Stimulated activated CD4-positive, alpha-beta T cell treated with anti-CD3 and anti-CD28 coated beads, Interleukin-15, amount 100 ng/mL, for 48 hours (primary cell): ENCODE data around the gene HDAC10.
"Not testable (repeated sequence)": the region's sequence is repeated elsewhere in the genome, so short reads cannot be mapped to it uniquely, and the experiment has no call there.

Experiments
- DNase-seq, 2 donors: peaks; one replicate each; pipeline ENCODE4 v3.0.0-alpha.2; 2020; ENCODE audit warnings: low read depth in 2 of 2

HDAC10 gene

DNA sequence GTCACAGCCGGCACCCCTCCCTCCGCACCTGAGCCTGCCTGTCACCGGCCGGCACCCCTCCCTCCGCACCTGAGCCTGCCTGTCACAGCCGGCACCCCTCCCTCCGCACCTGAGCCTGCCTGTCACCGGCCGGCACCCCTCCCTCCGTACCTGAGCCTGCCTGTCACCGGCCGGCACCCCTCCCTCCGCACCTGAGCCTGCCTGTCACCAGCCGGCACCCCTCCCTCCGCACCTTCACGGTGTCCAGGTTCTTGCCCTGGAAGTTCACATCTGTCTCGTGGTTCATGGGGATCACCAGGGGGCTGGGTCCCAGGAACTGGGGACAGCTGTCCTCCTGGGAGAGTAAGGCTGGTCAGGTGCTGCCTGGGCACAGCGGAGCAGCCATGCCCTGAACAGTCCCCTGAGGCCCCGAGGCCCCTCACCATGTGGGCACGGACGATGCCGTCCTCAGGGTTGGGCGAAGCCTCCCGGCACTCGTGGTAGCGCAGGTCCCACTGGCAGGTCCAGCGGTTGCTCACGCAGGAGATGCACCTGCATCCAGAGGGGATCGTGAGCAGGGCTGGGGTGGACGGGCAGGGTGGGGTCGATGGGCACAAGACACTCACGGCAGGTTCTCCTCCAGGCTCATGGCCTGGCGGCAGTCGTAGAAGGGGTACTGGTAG lies 34.6 kb upstream of the HDAC10 start:
- DNase-seq = no peak

DNA sequence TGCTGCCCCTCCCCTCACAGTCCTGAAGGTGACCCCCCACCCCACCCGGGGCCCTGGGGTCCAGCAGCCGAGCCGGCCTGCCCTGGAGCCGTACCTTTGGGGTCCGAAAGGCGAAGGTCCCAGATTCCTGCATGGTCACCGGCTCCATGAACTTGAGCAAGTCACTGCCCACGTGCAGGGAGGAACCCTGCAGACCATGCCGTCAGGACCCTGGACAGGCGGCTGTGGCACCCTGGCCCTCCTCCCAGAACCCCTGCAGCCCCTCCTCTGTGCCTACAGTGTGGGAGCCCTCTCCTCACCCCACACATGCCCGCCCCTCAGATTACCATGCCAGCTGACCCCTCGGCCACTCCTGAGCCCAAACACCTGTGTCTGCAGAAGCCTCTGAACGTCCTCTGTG lies 33.4 kb upstream of the HDAC10 start:
- DNase-seq = no peak

DNA sequence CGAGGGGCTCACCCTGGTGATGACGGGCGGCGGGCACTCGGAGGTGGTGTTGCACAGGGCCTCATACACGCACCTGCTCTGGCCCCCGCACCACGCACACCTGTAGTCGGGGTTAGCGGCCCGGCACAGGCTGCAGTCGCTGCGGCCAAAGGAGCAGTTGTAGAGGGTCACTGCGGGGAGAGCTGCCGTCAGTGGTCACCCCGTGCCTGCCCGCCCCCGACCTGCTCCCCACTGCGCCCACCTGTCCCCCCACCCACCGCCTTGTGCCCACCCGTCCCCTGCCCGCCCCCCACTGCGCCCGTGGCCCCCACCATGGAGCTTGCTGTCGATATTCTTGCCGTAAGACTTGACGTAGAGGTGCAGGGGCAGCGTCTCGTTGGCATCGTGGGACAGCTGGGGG lies 32.8 kb upstream of the HDAC10 start:
- DNase-seq = no peak

DNA sequence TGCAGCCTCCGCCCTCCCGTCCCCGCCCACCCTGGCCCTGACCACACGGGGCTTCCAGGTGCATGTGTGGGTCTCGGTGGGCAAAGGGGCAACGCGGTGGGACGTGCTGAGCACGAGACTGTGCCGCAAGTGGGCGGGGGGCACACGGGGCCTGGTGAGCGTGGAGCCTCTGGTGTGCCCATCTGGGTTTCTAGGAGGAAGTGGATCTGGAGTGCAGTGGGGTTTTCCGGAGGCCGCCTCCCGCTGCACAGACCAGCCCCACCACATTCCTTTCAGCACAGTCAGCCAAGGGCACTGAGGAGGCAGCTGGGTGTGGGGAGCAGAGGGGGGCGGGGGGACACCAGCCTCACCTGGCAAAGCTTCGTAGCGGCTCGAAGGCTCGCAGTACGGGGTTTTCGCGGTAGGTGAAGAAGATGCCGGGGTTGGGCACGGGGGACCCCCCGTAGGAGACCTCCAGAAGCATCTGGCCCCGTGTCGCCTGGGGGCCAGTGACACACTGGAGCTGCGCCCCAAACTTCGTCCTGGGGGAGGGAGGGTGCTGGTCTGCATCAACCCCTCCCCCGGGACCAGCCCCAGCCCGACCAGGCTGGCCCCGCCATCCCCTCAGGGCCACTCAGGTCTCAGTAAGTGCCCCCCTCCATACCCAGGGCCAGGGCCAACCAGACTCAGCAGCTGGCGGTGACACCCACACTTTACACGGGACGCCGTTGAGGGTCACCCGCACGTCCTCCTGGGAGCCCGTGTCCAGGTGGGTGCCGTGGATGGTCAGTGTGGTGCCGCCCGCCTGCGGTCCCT lies 31.5 kb upstream of the HDAC10 start:
- DNase-seq = no peak

DNA sequence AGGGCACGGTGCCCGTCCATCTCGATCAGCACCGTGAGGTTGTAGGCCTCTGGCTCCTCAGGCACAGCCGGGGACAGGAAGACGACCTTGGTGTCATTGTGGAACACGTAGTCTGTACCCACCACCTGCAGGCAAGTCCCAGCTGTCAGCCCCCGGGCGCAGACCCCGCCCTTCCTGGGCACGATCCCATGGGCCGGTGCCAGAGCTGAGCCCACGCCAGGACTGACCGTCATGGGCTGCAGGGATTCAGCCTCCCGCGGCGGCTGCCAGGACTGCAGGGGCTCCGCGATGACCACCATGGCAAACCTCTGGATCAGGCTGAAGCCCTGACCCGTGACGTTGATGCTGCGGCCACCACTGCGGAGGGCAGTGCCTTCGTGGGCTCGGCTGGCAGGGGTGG lies 30.9 kb upstream of the HDAC10 start:
- DNase-seq = no peak

DNA sequence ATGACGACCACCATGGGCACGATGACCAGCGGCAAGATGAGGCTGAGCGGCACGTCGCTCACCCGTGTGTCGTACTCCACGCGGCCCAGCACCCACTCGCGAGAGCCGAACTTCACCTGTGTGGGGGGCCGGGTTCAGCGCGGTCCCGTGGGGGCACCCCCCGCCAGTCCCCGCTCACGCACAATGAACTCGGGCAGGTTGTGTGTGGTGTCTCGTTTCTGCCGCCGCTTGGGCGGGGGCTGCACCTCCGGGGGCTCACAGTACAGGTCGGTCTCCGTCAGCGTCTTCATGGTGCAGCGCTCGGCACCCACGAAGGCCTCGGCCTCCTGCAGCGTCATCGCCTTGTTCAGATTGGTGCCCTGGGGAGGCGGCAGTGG lies 30.3 kb upstream of the HDAC10 start:
- DNase-seq = no peak

DNA sequence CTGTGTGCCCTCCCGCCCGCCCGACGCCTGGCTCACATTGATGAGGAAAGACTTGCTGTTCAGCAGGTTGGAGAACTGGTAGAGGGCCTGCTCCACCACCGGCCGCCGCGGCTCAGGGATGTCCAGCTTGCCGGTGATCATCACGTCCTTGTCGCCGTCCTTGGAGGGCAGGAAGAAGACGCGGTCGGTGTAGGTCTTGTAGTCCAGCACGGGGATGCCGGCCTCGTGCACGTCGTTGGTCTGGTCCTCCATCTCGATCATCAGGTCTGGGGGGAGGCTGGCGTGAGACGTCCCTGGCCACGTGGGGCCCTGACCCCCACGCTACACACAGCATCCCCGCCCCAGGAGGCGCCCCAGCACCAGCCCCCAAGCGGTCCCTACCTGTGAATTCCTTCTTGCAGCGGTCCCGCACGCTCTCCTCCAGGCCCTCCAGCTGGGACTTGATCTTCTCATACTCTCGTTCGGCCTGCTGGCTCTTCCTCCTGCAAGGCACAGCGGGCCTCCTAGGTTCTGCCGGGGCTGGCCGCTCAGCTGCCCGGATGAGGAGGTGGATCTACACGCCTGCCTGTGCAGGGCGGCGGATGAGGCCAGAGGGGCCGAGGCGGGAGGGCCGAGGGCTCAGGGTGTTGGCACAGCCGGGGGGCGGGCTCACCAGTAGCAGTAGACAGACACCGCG lies 29.8 kb upstream of the HDAC10 start:
- DNase-seq = no peak

DNA sequence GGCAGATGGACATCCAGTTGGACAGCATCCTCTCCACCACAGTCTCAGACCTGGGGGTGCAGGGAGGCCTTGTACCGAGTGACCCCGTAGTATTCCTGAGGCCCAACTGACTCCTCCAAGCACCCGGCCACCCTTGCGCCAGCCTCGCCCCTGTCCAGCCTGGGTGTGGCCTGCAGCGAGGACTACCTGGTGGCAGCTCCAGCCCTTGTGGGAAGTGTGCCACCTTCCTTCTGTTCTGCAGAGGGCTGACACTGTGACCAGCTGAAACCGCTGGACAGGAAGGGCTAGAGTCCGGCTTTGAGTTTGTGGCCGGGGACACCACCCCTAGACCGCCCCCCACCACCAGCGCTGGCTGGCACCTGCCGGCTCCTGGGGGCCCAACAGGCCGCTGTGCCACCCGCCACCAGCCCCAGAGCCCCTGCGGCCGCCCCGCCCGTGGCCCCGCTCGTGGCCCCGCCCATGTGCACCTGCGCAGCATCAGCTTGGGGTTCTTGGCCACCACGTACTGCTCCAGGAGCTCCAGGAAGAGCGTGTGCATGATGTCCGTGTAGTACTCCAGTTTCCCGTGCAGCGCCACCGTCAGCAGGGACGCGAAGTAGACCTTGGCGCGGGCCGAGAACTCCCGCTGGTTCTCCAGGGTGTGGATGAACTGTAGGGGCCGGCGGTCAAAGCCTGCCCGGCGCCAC lies 29.1 kb upstream of the HDAC10 start:
- DNase-seq = no peak

DNA sequence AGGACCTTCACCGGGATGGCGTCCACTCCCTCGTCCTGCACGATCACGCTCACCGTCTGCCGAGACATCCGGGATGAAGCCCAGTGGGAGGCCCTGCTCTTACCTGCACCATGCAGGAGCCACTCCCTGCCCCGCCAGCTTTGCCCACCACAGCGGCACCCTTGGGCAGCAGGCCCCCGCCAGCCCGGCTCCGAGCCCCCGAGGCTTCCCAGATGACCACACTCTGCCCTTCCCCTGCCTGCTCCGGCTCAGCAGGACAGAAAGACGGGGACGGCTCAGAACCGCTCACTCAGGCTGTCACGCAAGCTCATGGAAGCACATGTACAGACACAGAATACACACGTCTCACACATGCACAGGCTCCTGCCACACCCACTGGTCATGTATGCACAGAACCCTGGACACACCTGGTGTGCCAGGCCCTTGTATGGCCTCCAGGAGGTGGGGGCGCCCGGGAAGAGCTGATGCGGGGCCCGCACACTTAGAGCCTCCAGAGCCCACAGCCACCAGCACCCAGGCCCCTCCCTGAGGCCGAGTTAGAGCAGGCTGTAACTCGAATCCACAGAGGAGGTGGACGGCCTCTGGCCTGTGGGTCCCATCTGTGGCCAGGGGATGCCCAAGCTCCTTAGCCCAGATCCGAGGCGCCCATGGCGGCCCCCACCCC lies 28.0 kb upstream of the HDAC10 start:
- DNase-seq = no peak

DNA sequence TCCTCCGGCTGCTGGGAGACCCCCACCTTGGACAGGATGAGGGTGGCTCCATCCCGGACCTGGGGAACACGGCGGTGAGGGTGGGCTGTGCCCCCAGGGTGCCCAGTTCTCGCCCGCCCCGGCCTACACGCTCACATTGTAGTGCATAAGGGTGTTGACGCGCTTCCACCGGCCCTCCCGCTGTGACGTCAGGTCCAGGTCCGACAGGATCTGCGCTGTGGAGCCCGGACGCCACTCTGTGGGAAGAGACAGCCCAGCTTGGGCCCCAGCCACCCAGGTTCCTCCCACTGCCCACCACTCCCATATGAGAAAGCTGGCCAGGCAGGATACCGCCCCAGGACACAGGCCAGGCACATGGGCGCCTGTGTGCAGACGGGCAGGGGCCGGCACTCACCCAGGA lies 27.4 kb upstream of the HDAC10 start:
- DNase-seq = no peak

DNA sequence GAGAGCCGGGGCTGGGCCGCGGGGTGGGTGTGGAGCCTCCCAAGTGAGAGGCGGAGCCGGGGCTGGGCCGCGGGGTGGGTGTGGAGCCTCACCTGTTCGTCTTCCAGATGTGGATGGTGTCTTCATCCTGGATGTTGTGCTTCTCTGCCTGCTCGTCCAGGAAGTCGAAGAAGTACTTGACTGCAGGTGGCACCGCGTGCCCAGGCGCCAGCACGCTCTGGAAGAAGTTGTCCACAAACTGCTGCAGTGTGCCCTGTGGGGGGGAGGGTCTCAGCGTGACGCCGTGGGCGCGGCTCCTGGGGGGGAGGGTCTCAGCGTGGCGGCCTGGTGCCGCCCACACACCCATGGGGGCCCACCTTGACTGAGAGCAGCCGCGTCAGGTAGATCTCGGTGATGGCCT lies 26.7 kb upstream of the HDAC10 start:
- DNase-seq = no peak

DNA sequence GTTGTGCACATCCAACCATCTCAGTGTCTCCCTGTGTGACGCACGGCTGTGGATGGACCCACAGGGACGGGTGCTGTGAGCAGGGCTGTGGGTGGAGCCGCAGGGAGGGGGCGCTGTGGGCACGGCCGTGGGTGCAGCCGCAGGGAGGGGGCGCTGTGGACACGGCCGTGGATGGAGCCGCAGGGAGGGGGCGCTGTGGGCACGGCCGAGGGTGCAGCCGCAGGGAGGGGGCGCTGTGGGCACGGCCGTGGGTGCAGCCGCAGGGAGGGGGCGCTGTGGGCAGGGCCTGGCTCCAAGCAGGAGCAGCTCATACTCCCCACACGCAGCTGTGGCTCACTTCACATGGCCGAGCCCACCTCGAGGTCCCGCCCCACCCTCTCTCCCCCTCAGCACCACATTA lies 25.1 kb upstream of the HDAC10 start:
- peak; percentile 31 to 38 for DNase-seq

DNA sequence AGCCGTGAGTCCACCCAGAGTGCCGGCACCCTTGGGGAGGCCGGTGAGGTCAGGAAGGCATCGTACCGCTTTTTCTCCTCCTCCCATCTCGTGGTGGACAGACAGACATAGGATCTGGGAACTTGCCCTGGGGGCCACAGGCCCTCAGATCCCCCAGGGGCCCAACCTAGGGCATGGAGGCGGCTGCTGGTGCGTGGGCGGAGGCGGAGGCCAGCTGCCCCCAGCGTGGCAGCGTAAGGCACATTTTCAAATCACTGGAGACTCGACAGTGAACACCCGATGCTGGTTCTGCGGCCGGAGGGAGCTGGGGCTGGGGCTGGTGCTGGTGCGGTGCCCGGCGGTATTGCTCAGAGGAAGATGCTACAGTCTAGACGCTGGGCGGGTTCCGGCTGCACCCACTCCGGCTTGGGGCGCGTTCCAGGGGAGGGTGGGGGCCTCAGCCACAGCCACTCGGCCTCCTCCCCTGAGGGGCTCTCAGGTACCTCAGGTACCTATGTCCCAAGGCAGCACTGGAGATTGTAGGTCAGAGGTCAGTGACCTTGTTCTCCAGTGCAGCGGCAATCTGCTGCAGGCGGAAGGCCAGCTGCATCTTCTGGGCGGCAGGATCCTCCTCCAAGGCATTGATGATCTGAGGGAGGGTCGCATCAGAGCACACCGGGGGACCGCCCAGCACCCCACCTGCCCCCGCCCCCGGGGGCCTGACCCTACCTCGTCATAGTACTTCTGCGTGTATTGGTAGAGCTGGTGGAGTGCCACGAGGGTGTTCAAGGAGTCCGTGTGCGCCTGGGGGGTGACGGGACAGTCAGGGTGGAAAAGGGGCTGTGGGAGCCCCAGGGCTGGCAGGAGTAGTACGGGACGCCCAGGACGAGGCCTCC lies 24.4 kb upstream of the HDAC10 start:
- no peak for DNase-seq

DNA sequence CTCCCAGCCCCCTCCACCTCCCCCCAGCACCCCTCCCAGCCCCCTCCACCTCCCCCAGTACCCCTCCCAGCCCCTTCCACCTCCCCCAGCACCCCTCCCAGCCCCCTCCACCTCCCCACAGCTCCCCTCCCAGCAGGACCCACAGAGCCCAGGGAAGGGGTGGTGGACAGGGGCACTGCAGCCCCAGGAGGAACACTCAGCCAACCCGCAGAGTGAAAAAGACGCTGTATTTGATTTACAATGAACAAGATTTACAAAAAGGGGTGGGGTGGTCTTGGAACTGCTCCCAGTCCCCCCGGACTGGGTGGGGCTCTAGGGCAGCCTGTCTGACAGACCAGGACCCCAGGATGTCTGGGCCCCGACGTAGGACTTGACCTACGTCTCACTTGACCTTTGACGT lies 23.7 kb upstream of the HDAC10 start:
- no peak for DNase-seq

DNA sequence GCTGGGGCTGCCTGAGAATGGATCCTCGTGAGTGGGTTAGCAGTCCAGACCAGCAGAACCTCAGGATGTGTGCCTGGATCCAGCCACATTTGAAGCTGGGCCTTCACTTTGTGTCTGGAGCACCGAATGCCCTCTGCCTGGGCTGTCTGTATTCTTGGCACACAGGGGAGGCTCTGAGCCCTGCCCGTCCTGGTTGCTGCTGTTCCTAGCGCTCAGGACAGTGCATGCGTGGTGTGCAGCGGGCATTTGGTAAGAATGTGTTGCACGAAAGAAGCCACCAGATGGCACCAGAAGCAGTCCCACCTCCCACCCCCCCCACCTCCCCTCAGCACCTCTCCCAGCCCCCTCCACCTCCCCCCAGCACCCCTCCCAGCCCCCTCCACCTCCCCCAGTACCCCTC lies 23.2 kb upstream of the HDAC10 start:
- DNase-seq = no peak

DNA sequence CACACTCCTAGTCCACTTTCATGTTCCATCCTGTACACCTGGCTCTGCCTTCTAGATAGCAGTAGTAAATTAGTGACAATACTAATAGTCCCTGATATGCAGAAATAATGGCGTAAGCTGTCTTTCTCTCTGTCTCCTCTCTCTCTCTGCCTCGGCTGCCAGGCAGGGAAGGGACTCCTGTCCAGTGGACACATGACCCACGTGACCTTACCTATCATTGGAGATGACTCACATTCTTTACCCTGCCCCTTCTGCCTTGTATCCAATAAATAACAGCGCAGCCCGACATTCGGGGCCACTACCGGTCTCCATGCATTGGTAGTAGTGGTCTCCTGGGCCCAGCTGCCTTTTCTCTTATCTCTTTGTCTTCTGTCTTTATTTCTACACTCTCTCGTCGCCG lies 22.7 kb upstream of the HDAC10 start:
- not testable (repeated sequence) for DNase-seq

DNA sequence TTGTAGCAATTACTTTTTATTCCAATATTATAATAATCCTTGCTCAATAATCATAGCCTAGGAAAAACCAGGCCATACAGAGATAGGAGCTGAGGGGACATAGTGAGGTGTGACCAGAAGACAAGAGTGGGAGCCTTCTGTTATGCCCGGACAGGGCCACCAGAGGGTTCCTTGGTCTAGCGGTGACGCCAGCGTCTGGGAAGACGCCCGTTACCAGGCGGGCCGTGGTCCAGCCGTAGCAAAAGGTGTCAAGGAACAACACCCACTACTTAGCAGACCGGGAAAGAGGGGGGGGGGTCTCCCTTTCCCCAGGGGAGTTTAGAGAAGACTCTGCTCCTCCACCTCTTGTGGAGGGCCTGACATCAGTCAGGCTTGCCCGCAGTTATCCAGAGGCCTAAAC lies 22.3 kb upstream of the HDAC10 start:
- DNase-seq = not testable (repeated sequence)

DNA sequence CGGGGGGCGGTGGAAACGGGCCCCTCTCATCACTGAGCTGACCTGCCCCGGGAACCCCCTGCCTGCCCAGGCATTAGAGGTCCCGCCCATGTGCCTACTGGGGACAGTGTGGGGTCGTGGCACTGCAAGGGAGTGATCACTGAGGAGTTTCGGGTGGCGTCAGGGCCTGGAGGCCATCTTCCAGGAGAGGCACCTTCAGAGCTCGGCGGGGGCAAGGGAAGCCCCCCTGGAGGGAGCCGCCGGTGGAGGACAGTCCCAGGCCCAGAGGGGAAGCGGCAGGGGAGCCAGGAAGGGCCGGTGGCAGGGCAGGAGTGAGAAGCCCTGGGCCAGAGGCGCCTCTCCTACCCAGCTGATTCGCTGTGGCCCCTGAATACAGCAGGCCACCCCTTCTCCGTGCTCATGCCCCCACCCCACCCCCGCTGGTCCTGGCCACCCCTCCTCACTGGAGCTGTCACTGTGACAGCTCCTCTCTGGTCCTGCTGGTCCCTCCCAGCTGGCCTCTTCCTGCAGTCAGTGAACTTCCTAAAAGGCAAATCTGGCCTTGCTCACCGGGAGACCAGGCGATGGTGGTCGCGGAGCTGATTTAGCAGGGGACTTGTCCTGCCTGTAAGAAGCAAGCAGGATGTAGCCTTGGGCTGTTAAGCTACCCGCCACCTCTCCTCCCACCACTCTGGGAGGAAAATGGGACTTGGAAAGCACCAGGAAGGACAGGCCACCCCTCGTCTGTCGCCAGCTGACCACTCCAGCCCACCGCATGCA lies 21.2 kb upstream of the HDAC10 start:
- DNase-seq = no peak

DNA sequence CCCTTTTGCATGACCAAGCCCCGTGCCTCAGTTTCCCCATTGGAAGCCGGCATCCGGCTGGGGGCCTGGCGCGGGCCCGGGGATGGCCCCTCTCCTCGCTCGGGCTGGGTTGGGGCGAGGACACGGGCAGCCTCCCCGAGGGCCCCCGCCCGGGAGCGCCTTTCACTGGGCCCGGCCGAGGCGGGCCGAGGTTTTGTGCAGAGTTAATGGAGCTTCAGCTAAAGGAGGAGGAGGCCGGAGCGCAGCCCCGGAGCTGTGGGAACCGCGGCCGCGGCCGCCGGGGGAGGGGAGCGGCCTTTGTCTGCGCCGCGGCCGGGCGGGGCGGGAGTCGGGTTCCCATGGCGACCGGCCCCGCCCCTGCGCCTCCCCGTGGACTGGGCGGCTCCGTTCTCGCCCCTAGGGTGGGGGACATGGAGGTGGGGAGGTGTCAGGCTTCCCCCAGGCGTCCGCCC lies 20.5 kb upstream of the HDAC10 start:
- no peak for DNase-seq
